ENCODE measurements around the gene MED31. TPM values are rescaled to one million over a fixed set of nuclear protein-coding genes. Genes with fewer than 3 reads are reported as not detected.
"Not testable (repeated sequence)": the region's sequence is repeated elsewhere in the genome, so short reads cannot be mapped to it uniquely, and the experiment has no call there.

Gene MED31
- total RNA-seq, result 10 to 100 TPM; 21.7 to 22.5 TPM

- H3K36me3 Mint-ChIP-seq (ENCODE audit: low read depth), result peaks cover 19% of the 10 kb centered on the region
Measured at GRCh38 chr17:6651354-6651918, at the start of gene MED31, which contains the start of gene C17orf100. Gene MED31, minus strand, starts transcription at chr17:6651605. Its CDS starts 77 bp downstream, at chr17:6651528. Gene C17orf100, plus strand, starts transcription at chr17:6651762. Its CDS starts 152 bp downstream, at chr17:6651914.

GRCh38 chr17:6700948-6701307 lies 49.5 kb upstream of the MED31 start:
- Mint-ChIP-seq H3K9me3 (no peaks in the 10 kb centered on the region), H3K27me3 (ENCODE audit: low read depth) (no peaks in the 10 kb centered on the region), H3K4me3 (no peak overlapping the region), H3K27ac (no peak overlapping the region), H3K36me3 (ENCODE audit: low read depth) (no peaks in the 10 kb centered on the region), H3K4me1 (ENCODE audit: low read depth) (peaks cover 4% of the 10 kb centered on the region)
- CTCF ChIA-PET, result interaction anchor here (0.7 to 1.2 kb wide), 2 partner anchors 39 to 203 kb away, joined by 3 read pairs; no protein-coding TSS in a partner anchor
- DNase-seq, result no peak
- intact Hi-C loops (cut with micrococcal nuclease), result no loop called here

More at GRCh38 chr17:6651354-6651918, at the start of gene MED31, which contains the start of gene C17orf100:
- Mint-ChIP-seq H3K27me3 (ENCODE audit: low read depth) (no peaks in the 10 kb centered on the region), H3K4me3 (peak within 1 kb of the TSS; percentile 96), H3K27ac (peak within 1 kb of the TSS; percentile 96), H3K4me1 (ENCODE audit: low read depth) (peaks cover 63% of the 10 kb centered on the region), H3K9me3 (no peaks in the 10 kb centered on the region)
- CTCF ChIA-PET, result interaction anchor here (1.1 kb wide), 1 partner anchor 13 kb away, joined by 3 read pairs; no protein-coding TSS in a partner anchor
- intact Hi-C loops (cut with micrococcal nuclease), result loop anchor here (1.0 to 5.0 kb wide), 5 partner anchors 11 to 1069 kb away; partner anchors contain the start of genes KIAA0753, NLRP1 and XAF1
- DNase-seq, result peak; percentile 96

GRCh38 chr17:6699997-6700947 lies 48.9 kb upstream of the MED31 start:
- CTCF ChIA-PET, result no interaction called here
- no peak for DNase-seq
- Mint-ChIP-seq H3K27me3 (ENCODE audit: low read depth) (no peaks in the 10 kb centered on the region), H3K9me3 (no peaks in the 10 kb centered on the region), H3K4me3 (no peak overlapping the region), H3K36me3 (ENCODE audit: low read depth) (no peaks in the 10 kb centered on the region), H3K27ac (no peak overlapping the region), H3K4me1 (ENCODE audit: low read depth) (peaks cover 4% of the 10 kb centered on the region)
- intact Hi-C loops (cut with micrococcal nuclease), result no loop called here

GRCh38 chr17:6698004-6698403 lies 46.6 kb upstream of the MED31 start:
- no peaks in the 10 kb centered on the region for H3K27me3 Mint-ChIP-seq (ENCODE audit: low read depth)
- intact Hi-C loops (cut with micrococcal nuclease), result no loop called here
- H3K27ac Mint-ChIP-seq, result no peak overlapping the region
- DNase-seq, result no peak
- no peaks in the 10 kb centered on the region for H3K9me3 Mint-ChIP-seq
- CTCF ChIA-PET, result interaction anchor here (1.1 kb wide), 1 partner anchor 36 kb away, joined by 3 read pairs; no protein-coding TSS in a partner anchor
- no peak overlapping the region for H3K4me3 Mint-ChIP-seq
- H3K4me1 Mint-ChIP-seq (ENCODE audit: low read depth), result peaks cover 4% of the 10 kb centered on the region
- no peaks in the 10 kb centered on the region for H3K36me3 Mint-ChIP-seq (ENCODE audit: low read depth)

- DNase-seq, result no peak
- Mint-ChIP-seq H3K4me3 (no peak overlapping the region), H3K4me1 (ENCODE audit: low read depth) (peaks cover 1% of the 10 kb centered on the region), H3K27ac (no peak overlapping the region), H3K36me3 (ENCODE audit: low read depth) (no peaks in the 10 kb centered on the region), H3K9me3 (no peaks in the 10 kb centered on the region), H3K27me3 (ENCODE audit: low read depth) (peaks cover 5% of the 10 kb centered on the region)
- intact Hi-C loops (cut with micrococcal nuclease), result no loop called here
- CTCF ChIA-PET, result no interaction called here
Measured at GRCh38 chr17:6696906-6697305, 45.5 kb upstream of the MED31 start.

GRCh38 chr17:6695565-6695964 lies 44.2 kb upstream of the MED31 start:
- no peak for DNase-seq
- CTCF ChIA-PET, result no interaction called here
- no peaks in the 10 kb centered on the region for H3K9me3 Mint-ChIP-seq
- no peaks in the 10 kb centered on the region for H3K36me3 Mint-ChIP-seq (ENCODE audit: low read depth)
- H3K27ac Mint-ChIP-seq, result no peak overlapping the region
- peaks cover 10% of the 10 kb centered on the region for H3K27me3 Mint-ChIP-seq (ENCODE audit: low read depth)
- no peak overlapping the region for H3K4me3 Mint-ChIP-seq
- intact Hi-C loops (cut with micrococcal nuclease), result no loop called here
- no peaks in the 10 kb centered on the region for H3K4me1 Mint-ChIP-seq (ENCODE audit: low read depth)

GRCh38 chr17:6695051-6695450 lies 43.6 kb upstream of the MED31 start:
- Mint-ChIP-seq H3K9me3 (no peaks in the 10 kb centered on the region), H3K4me1 (ENCODE audit: low read depth) (no peaks in the 10 kb centered on the region), H3K4me3 (no peak overlapping the region), H3K36me3 (ENCODE audit: low read depth) (no peaks in the 10 kb centered on the region), H3K27me3 (ENCODE audit: low read depth) (peaks cover 12% of the 10 kb centered on the region), H3K27ac (no peak overlapping the region)
- CTCF ChIA-PET, result no interaction called here
- no peak for DNase-seq
- intact Hi-C loops (cut with micrococcal nuclease), result no loop called here

- H3K9me3 Mint-ChIP-seq; intact Hi-C loops (cut with micrococcal nuclease); H3K36me3 Mint-ChIP-seq (ENCODE audit: low read depth); H3K4me1 Mint-ChIP-seq (ENCODE audit: low read depth); CTCF ChIA-PET; H3K27ac Mint-ChIP-seq; H3K4me3 Mint-ChIP-seq; DNase-seq: not testable (repeated sequence)
- H3K27me3 Mint-ChIP-seq (ENCODE audit: low read depth), result peaks cover 13% of the 10 kb centered on the region
Measured at GRCh38 chr17:6691958-6692357, 40.6 kb upstream of the MED31 start.

GRCh38 chr17:6691546-6691945 lies 40.1 kb upstream of the MED31 start:
- no peak overlapping the region for H3K4me3 Mint-ChIP-seq
- intact Hi-C loops (cut with micrococcal nuclease), result no loop called here
- peaks cover 13% of the 10 kb centered on the region for H3K27me3 Mint-ChIP-seq (ENCODE audit: low read depth)
- no peaks in the 10 kb centered on the region for H3K4me1 Mint-ChIP-seq (ENCODE audit: low read depth)
- no peak overlapping the region for H3K27ac Mint-ChIP-seq
- no peak for DNase-seq
- H3K9me3 Mint-ChIP-seq, result no peaks in the 10 kb centered on the region
- CTCF ChIA-PET, result no interaction called here
- H3K36me3 Mint-ChIP-seq (ENCODE audit: low read depth), result no peaks in the 10 kb centered on the region

GRCh38 chr17:6690641-6691040 lies 39.2 kb upstream of the MED31 start:
- H3K36me3 Mint-ChIP-seq (ENCODE audit: low read depth), result no peaks in the 10 kb centered on the region
- no peaks in the 10 kb centered on the region for H3K4me1 Mint-ChIP-seq (ENCODE audit: low read depth)
- no peak overlapping the region for H3K27ac Mint-ChIP-seq
- H3K27me3 Mint-ChIP-seq (ENCODE audit: low read depth), result peaks cover 16% of the 10 kb centered on the region
- CTCF ChIA-PET, result no interaction called here
- no peak overlapping the region for H3K4me3 Mint-ChIP-seq
- no peak for DNase-seq
- intact Hi-C loops (cut with micrococcal nuclease), result no loop called here
- H3K9me3 Mint-ChIP-seq, result no peaks in the 10 kb centered on the region

- intact Hi-C loops (cut with micrococcal nuclease), result no loop called here
- DNase-seq, result no peak
- H3K36me3 Mint-ChIP-seq (ENCODE audit: low read depth), result no peaks in the 10 kb centered on the region
- peaks cover 19% of the 10 kb centered on the region for H3K27me3 Mint-ChIP-seq (ENCODE audit: low read depth)
- no peak overlapping the region for H3K4me3 Mint-ChIP-seq
- no peak overlapping the region for H3K27ac Mint-ChIP-seq
- no peaks in the 10 kb centered on the region for H3K4me1 Mint-ChIP-seq (ENCODE audit: low read depth)
- H3K9me3 Mint-ChIP-seq, result no peaks in the 10 kb centered on the region
- CTCF ChIA-PET, result no interaction called here
Measured at GRCh38 chr17:6688944-6689343, 37.5 kb upstream of the MED31 start.

- intact Hi-C loops (cut with micrococcal nuclease), result no loop called here
- Mint-ChIP-seq H3K4me3 (no peak overlapping the region), H3K4me1 (ENCODE audit: low read depth) (no peaks in the 10 kb centered on the region), H3K27ac (no peak overlapping the region), H3K9me3 (no peaks in the 10 kb centered on the region), H3K27me3 (ENCODE audit: low read depth) (peaks cover 28% of the 10 kb centered on the region), H3K36me3 (ENCODE audit: low read depth) (no peaks in the 10 kb centered on the region)
- DNase-seq, result no peak
- CTCF ChIA-PET, result interaction anchor here (0.7 kb wide), 1 partner anchor 708 kb away, joined by 3 read pairs; no protein-coding TSS in a partner anchor
Measured at GRCh38 chr17:6686026-6686425, 34.6 kb upstream of the MED31 start.

Measured in activated naive CD4-positive, alpha-beta T cell treated with anti-CD3 and anti-CD28 coated beads for 36 hours (primary cell).